Inferior parietal cortex (tissue), 1 donor: ENCODE results near the gene CYP46A1.
A peak's percentile ranks its signal among the peaks of the same experiment; 100 is the strongest.
"Not testable (repeated sequence)": the region's sequence is repeated elsewhere in the genome, so short reads cannot be mapped to it uniquely, and the experiment has no call there.

Source experiments
- DNase-seq: peaks from one replicate; pipeline ENCODE4 v3.0.0-alpha.2; 2016; ENCODE audit errors: extremely low spot score

CYP46A1 gene

DNA sequence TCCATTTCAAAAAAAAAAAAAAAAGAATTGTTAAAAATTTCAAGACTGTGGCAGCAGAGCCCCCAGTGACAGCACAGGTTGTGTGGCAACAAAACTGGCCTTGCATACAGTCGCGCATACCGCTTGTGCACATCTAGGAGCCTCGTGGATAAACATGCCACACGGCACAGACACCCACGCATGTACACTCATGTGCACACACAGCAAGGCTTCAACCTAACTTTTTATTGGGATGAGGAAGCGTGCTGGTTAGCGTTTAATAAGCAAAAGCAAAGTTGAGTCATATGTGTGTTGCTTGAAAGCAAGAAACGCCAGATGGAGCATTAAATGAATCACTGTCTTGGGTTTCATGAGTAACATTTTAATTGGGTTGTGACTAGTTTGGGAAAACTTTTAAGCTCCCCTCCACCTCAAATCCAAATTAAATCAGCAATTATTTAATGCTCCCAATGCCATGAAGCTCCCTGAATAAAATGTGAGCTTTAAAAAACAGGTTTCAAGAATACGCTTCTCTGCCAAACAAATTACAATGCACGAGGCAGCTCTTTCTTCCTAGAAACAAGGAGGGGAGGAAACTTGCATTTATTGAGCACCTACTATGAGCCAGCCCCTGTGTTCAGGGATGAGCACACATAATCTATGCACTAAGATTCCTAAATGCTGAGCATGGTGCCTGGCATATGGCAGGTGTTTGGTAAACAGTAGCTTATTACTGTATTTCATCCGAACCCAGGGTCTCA lies 73.4 kb downstream of the CYP46A1 start:
- peak; percentile 50 for DNase-seq

- DNase-seq = no peak
These were observed 74.2 kb downstream of the CYP46A1 start for GRCh38 chr14:99758121-99758821.

DNA sequence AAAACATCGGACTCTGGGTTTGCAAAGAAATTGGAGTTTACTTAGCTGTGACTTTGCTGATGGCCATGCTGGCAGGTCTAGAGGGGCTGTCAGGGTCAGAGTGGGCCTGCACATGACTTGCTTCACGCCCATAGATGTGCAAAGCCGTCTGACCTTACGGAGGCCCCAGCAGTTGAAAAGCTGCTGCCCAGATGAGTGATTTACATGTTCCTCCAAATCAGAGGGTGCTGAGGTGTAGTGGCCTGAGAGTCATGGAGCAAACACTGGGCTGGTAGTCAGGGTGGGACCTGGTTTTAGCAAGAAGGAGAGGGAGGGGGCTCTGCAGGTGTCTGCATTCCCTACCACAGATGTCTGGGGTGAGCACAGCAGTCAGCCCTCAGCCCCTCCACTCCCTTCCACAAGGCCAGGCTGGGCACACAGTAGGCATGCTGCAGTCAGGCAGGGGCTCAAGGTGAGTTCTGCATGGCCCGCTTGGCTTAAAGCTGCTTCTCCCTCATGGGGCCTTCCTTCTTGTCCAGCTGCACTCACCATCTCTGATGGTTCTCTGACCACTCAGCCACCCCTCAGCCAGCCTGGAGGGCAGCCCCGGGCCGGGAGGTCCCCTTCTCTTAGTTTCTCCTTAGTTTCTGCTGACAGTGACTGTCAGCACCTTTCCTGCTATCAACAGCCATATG lies 74.9 kb downstream of the CYP46A1 start:
- DNase-seq = no peak

DNA sequence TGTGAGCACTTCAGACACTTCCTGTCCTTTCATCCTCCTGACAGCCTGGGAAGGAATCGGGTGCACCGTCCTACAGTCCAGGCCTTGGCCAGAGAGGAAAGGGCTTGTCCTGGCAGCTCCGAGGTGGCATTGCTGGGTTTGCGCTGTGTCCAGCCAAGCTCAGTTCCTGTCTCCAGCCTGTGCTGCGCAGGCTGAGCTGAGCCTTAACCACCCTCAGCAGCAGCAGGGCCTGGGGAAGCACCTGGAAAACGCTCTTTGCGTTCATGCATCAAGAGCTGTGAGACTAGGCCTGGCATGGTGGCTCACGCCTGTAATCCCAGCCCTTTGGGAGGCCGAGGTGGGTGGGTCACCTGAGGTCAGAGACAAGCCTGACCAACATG lies 75.4 kb downstream of the CYP46A1 start:
- no peak for DNase-seq

DNA sequence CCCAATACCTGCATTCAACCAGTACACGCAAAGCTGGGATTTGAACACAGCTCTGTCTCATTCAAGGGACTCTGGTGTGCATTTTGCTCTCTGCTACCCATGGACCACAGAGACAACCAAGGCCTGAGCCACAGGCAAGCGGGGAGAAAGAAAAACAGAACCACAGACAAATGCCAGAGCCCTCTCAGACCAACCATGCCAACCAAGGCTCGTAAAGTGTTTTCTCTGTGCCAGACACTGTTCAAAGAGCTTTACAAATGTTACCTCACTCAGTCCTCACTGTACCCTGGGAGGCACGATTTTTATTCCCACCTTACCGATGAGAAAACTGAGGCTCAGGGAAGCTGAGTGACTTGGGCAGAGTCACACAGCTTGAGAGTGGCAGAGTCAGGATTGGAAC lies 76.7 kb downstream of the CYP46A1 start:
- DNase-seq = no peak

- DNase-seq = not testable (repeated sequence)
These were observed 78.8 kb downstream of the CYP46A1 start for GRCh38 chr14:99762911-99763310.

GRCh38 chr14:99763527-99764221 lies 79.6 kb downstream of the CYP46A1 start:
- DNase-seq = no peak

GRCh38 chr14:99764222-99764706 lies 80.2 kb downstream of the CYP46A1 start:
- DNase-seq = no peak

DNA sequence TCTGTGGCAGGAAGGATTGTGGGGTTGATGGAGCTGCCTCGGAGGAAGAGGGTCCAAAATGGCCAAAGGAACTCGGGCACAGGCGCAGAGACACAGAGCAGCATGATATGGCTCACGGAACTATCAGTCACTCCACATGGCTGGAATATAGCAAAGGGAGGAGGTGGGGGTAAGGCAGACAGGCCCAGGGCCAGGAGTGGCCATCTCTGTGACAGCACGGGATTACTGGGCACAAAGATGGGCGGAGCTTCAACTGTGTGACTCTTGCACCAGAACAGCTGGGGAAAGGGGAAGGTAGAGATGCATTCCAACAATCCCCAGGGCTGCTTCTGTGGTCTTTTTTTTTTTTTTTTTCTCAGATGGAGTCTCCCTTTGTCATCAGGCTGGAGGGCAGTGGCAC lies 84.3 kb downstream of the CYP46A1 start:
- no peak for DNase-seq

- DNase-seq = no peak
These were observed 85.0 kb downstream of the CYP46A1 start for GRCh38 chr14:99769123-99769522.

DNA sequence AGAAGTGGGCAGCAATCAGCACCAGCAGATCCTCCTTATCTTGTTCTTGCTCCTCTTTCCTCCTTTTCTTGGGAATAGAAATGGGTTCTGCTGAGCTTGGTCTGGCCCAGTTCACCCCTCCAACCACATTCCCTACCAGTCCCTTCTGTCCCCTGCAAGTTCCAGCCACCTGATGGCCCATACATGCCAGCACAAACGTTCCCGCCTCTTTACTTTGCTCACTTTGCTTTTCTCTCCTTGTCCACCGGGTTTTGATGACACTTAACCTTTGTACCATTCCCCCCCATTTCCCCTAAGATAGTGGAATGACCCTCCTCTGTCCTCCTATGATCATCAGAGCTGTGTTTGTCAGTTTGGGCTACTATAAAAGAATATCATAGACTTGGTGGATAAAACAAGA lies 85.7 kb downstream of the CYP46A1 start:
- no peak for DNase-seq

GRCh38 chr14:99772371-99773283 lies 88.5 kb downstream of the CYP46A1 start:
- no peak for DNase-seq

DNA sequence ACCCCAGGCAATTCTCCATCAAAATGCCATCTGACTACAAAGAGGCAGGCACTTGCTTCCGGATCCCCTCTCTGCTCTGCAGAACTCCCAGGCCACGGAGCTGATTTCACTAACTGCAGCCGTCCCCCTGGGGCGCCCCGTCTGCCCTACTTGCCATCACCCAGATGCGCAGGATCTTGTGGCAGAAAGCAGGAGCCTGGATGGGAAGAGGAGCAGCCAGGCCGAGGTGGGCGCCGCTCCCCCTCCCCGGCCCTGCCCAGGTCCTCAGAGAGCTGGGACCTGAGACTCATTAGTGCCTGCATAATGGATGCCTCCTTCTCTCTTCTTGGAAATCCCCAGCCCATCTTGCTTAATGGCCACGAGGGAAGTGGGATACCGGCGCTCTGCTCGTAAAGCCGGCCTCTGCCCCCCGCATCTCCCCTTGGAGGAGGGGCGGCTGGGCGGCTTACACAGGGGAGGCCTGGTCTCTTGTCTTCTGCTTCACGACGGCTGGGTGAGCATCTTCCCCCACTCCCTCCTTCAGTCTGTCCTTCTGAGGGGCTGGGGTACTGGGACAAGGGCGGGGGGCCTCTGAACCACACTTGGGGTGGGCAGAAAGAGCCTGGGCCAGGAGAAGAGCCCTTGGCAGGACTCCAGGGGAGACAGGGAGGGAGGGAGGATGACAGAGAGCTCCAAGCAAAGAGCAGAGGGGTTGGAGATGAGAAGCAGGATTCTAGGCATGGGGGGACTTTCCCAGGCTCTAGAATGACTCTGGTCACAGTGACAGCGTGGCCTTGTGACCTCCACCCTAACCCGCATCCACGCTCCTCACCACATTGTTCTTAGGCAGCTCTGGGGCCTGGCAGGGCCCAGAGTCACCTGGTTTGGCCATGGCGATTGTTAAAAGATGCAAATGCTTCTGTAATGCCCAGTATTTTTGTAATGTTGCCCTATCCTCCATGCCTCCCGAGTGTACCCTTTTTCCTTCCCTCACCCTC lies 89.7 kb downstream of the CYP46A1 start:
- no peak for DNase-seq

DNA sequence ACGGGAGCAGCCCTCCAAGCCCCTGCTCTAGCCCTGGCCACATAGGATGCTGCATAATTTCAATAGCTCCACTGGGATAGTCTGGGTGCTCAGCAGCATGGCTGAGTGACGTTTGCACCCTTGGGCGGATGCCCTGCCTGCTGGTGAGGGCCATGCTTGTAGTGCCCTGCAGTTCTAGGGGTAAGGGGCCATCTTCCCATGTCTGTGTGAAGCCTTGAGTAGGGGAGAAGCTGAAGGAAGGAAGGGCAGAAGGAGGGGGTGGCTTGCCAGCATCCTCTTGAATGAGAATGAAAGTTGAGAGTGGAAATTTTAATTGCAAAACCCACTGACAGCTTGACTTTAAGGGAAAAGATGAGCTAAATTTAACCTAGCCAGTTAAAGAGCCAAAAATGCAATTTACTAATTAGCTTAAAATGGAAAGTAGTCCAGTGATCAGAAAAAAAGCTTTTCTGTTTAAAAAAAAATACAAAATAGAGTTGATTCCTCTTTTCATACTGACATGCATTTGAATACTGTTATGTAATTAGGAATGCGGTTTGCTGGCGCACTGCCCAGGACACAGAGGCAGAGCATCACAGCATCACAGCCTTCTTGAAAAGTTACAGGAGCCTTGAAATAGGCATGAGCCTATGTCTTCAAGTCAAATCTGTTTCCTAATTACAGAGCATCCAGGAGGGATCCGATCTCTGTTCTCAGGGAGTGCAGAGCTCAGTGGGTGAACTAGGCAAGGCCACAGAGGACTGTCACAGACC lies 90.6 kb downstream of the CYP46A1 start:
- DNase-seq = peak; percentile 72

DNA sequence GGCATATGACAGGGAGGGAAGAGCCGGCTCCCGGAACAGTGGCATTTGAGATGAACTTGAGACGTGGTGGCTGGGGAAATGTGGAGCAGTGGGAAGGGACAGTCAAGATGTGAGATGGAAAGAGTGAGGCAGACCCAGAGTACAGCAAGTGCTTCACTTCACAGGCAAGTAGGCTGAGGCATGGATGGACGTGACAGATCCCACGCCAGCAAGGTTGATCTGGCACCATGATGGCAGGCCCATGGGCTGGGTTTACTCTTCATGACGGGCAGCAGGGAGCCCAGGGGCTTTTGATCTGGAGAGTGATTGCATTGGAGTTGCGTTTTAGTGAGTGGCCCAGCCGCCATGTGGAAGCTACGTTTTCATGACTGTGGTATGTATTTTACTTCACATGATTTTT lies 91.3 kb downstream of the CYP46A1 start:
- DNase-seq = no peak
